HepG2 (cell line): Measurements from ENCODE around the gene HPS6. TPM values are rescaled to one million over a fixed set of nuclear protein-coding genes. Genes with fewer than 3 reads are reported as not detected.

ENCODE experiments used
- ARNTL ChIP-seq: sonication (generic); formaldehyde crosslinking; IDR thresholded peaks from 2 replicates; pipeline ENCODE4 v1.4.0; 2020; ENCODE audit warnings: mild to moderate bottlenecking, missing genetic modification reagents
- ETV6 ChIP-seq: sonication (generic); formaldehyde crosslinking; conservative IDR thresholded peaks from 2 replicates; pipeline ENCODE4 v1.4.0; 2020; ENCODE audit warnings: missing genetic modification reagents
- IRF2 ChIP-seq: IDR thresholded peaks from 2 replicates; pipeline ENCODE4 v1.6.1; 2018; ENCODE audit warnings: missing genetic modification reagents, missing compliant biosample characterization
- KDM6A ChIP-seq: IDR thresholded peaks from 2 replicates; pipeline ENCODE4 v1.6.1; 2016; ENCODE audit warnings: low read depth
- POGZ ChIP-seq: sonication (generic); formaldehyde crosslinking; IDR thresholded peaks from 2 replicates; pipeline ENCODE4 v1.4.0; 2020; ENCODE audit warnings: mild to moderate bottlenecking, missing genetic modification reagents
- ZBTB33 ChIP-seq: sonication (generic); formaldehyde crosslinking; IDR thresholded peaks from 2 replicates; pipeline ENCODE4 v1.4.0; 2020; ENCODE audit warnings: missing genetic modification reagents
- ZNF256 ChIP-seq: sonication (generic); formaldehyde crosslinking; conservative IDR thresholded peaks from 2 replicates; pipeline ENCODE4 v1.4.0; 2020; ENCODE audit warnings: missing genetic modification reagents
- ZNF510 ChIP-seq: sonication (generic); formaldehyde crosslinking; IDR thresholded peaks from 2 replicates; pipeline ENCODE4 v1.4.0; 2020; ENCODE audit warnings: low read depth, mild to moderate bottlenecking, missing genetic modification reagents
- ZNF563 ChIP-seq: sonication (generic); formaldehyde crosslinking; IDR thresholded peaks from 2 replicates; pipeline ENCODE4 v1.8.0; 2022; ENCODE audit warnings: mild to moderate bottlenecking, moderate library complexity, missing genetic modification reagents
- ZNF629 ChIP-seq: sonication (generic); formaldehyde crosslinking; conservative IDR thresholded peaks from 2 replicates; pipeline ENCODE4 v1.5.0; 2020; ENCODE audit warnings: missing genetic modification reagents
- ZNF83 ChIP-seq: sonication (generic); formaldehyde crosslinking; IDR thresholded peaks from 2 replicates; pipeline ENCODE4 v1.4.0; 2020; ENCODE audit warnings: missing genetic modification reagents, mild to moderate bottlenecking, borderline replicate concordance
- polyA plus RNA-seq, 8 experiments: library from polyadenylated mRNA; depleted of rRNA in 3 of 8; stranded (reverse) in 7 of 8; unstranded in 1 of 8; fragments of >200 nt; fragmentation: Illumina TruSeq in 4 of 8; extraction: Trizol in 4 of 8; gene quantifications; 2 replicates each; pipeline versions ENCODE4 v1.2.1 to v1.2.3, GENCODE V29; 2011 to 2016; ENCODE audit warnings: low read depth in 4 of 8, missing spikeins in 1 of 8, mixed read lengths in 1 of 8; ENCODE audit not compliant: insufficient read depth in 1 of 8
- total RNA-seq, 5 experiments: library from RNA; depleted of rRNA; stranded (reverse); fragments of >200 nt; fragmentation: Illumina TruSeq; extraction: Trizol; gene quantifications; 2 replicates each; pipeline ENCODE4 v1.2.3, GENCODE V29; 2016; ENCODE audit warnings: low read depth in 1 of 5
- TF ChIP-seq, protein P1 (sequence below): sonication (generic); formaldehyde crosslinking; IDR thresholded peaks from 2 replicates; pipeline ENCODE4 v1.5.1; 2020; ENCODE audit warnings: missing genetic modification reagents, mild to moderate bottlenecking, borderline replicate concordance
- TF ChIP-seq, protein P2 (sequence below), 2 experiments: fragments of 450-650 bp in 1 of 2; sonication (generic) in 1 of 2; formaldehyde crosslinking in 1 of 2; IDR thresholded peaks; 2 replicates each; pipeline versions ENCODE4 v1.6.1 to v1.8.0; 2016 to 2022; ENCODE audit warnings: antibody characterized with exemption in 1 of 2, mild to moderate bottlenecking in 1 of 2, missing genetic modification reagents in 1 of 2

Gene HPS6
- total and polyA plus RNA-seq, 2 of the 13 experiments (the other 11 are each of a cell fraction or from before 2014, with no cell fraction given): 2.9 to 14.9 TPM

- TF ChIP-seq, protein P1, sequence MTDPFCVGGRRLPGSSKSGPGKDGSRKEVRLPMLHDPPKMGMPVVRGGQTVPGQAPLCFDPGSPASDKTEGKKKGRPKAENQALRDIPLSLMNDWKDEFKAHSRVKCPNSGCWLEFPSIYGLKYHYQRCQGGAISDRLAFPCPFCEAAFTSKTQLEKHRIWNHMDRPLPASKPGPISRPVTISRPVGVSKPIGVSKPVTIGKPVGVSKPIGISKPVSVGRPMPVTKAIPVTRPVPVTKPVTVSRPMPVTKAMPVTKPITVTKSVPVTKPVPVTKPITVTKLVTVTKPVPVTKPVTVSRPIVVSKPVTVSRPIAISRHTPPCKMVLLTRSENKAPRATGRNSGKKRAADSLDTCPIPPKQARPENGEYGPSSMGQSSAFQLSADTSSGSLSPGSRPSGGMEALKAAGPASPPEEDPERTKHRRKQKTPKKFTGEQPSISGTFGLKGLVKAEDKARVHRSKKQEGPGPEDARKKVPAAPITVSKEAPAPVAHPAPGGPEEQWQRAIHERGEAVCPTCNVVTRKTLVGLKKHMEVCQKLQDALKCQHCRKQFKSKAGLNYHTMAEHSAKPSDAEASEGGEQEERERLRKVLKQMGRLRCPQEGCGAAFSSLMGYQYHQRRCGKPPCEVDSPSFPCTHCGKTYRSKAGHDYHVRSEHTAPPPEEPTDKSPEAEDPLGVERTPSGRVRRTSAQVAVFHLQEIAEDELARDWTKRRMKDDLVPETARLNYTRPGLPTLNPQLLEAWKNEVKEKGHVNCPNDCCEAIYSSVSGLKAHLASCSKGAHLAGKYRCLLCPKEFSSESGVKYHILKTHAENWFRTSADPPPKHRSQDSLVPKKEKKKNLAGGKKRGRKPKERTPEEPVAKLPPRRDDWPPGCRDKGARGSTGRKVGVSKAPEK: no peak
- TF ChIP-seq IRF2 (CRISPR knock-in tag) (peak; percentile 94), ZNF629 (CRISPR knock-in tag) (peak; percentile 66), ZNF563 (CRISPR knock-in tag) (peak; percentile 94; the same call in 1 of the 2 replicates), ARNTL (CRISPR knock-in tag) (peak; percentile 80), KDM6A (0 out of 2 replicates have a peak, but pooled peaks have one; percentile 7), POGZ (peak; percentile 36; the same call in 1 of the 2 replicates), ZNF510 (CRISPR knock-in tag) (no peak), ZBTB33 (CRISPR knock-in tag) (peak; percentile 39; the same call in 1 of the 2 replicates), ZNF83 (no peak), ZNF256 (CRISPR knock-in tag) (no peak), ETV6 (peak; percentile 57; the same call in 1 of the 2 replicates)
- TF ChIP-seq, protein P2, sequence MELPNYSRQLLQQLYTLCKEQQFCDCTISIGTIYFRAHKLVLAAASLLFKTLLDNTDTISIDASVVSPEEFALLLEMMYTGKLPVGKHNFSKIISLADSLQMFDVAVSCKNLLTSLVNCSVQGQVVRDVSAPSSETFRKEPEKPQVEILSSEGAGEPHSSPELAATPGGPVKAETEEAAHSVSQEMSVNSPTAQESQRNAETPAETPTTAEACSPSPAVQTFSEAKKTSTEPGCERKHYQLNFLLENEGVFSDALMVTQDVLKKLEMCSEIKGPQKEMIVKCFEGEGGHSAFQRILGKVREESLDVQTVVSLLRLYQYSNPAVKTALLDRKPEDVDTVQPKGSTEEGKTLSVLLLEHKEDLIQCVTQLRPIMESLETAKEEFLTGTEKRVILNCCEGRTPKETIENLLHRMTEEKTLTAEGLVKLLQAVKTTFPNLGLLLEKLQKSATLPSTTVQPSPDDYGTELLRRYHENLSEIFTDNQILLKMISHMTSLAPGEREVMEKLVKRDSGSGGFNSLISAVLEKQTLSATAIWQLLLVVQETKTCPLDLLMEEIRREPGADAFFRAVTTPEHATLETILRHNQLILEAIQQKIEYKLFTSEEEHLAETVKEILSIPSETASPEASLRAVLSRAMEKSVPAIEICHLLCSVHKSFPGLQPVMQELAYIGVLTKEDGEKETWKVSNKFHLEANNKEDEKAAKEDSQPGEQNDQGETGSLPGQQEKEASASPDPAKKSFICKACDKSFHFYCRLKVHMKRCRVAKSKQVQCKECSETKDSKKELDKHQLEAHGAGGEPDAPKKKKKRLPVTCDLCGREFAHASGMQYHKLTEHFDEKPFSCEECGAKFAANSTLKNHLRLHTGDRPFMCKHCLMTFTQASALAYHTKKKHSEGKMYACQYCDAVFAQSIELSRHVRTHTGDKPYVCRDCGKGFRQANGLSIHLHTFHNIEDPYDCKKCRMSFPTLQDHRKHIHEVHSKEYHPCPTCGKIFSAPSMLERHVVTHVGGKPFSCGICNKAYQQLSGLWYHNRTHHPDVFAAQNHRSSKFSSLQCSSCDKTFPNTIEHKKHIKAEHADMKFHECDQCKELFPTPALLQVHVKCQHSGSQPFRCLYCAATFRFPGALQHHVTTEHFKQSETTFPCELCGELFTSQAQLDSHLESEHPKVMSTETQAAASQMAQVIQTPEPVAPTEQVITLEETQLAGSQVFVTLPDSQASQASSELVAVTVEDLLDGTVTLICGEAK (IDR thresholded peaks at IDR 0.05): no peak
- TF ChIP-seq, protein P2 (CRISPR knock-in tag; IDR thresholded peaks at IDR 0.05): peak; percentile 68
These were observed 9.3 kb upstream of the HPS6 start, which contains the start of gene ARMH3 (continued) for GRCh38 chr10:102055647-102056419.
